Stimulated activated CD4-positive, alpha-beta T cell treated with anti-CD3 and anti-CD28 coated beads, TNF-alpha, amount 100 ng/mL, for 4 hours (primary cell): ENCODE results near the gene KYAT1.

Source experiments
- DNase-seq, 3 experiments: peaks; one replicate each; pipeline ENCODE4 v3.0.0-alpha.2; 2020; ENCODE audit warnings: low read depth in 3 of 3

The KYAT1 gene

GRCh38 chr9:128908372-128908771 lies 26.6 kb upstream of the KYAT1 start:
- DNase-seq = no peak

GRCh38 chr9:128906741-128907140 lies 25.0 kb upstream of the KYAT1 start:
- DNase-seq = no peak

GRCh38 chr9:128905964-128906363 lies 24.2 kb upstream of the KYAT1 start:
- no peak for DNase-seq

- DNase-seq = no peak
Measured at GRCh38 chr9:128903871-128904620, 22.3 kb upstream of the KYAT1 start.

GRCh38 chr9:128903079-128903461 lies 21.3 kb upstream of the KYAT1 start:
- no peak for DNase-seq

- peak; percentile 62 to 79 (median 69) for DNase-seq
Measured at GRCh38 chr9:128902351-128903078, 20.8 kb upstream of the KYAT1 start.

- DNase-seq = no peak
Measured at GRCh38 chr9:128901822-128902221, 20.1 kb upstream of the KYAT1 start.

- no peak for DNase-seq
Measured at GRCh38 chr9:128901379-128901778, 19.6 kb upstream of the KYAT1 start.

GRCh38 chr9:128899566-128900322 lies 18.0 kb upstream of the KYAT1 start:
- DNase-seq = no peak

- DNase-seq = no peak
Measured at GRCh38 chr9:128898845-128899565, 17.3 kb upstream of the KYAT1 start.

- no peak for DNase-seq
Measured at GRCh38 chr9:128898382-128898781, 16.6 kb upstream of the KYAT1 start.

GRCh38 chr9:128895556-128895955 lies 13.8 kb upstream of the KYAT1 start:
- DNase-seq = no peak

GRCh38 chr9:128894764-128895163 lies 13.0 kb upstream of the KYAT1 start:
- DNase-seq = no peak

- DNase-seq = no peak
Measured at GRCh38 chr9:128893354-128893753, 11.6 kb upstream of the KYAT1 start.

- DNase-seq = no peak
Measured at GRCh38 chr9:128892221-128892921, 10.6 kb upstream of the KYAT1 start.

- DNase-seq = no peak
Measured at GRCh38 chr9:128891321-128892220, 9.8 kb upstream of the KYAT1 start.

GRCh38 chr9:128887914-128888350 lies 6.2 kb upstream of the KYAT1 start:
- no peak for DNase-seq

GRCh38 chr9:128887049-128887448 lies 5.3 kb upstream of the KYAT1 start:
- no peak for DNase-seq

- DNase-seq = no peak
Measured at GRCh38 chr9:128886211-128886891, 4.6 kb upstream of the KYAT1 start.

- no peak for DNase-seq
Measured at GRCh38 chr9:128885798-128886197, 4.0 kb upstream of the KYAT1 start.
